RWPE2 (cell line): Measurements from ENCODE around the gene MTFP1.

Source experiments
- ATAC-seq: fragments of 200-7000 bp; cut with Tn5 transposase; 3 replicates; pipeline ENCODE4 v1.9.1; 2021; ENCODE audit warnings: low read depth
- DNase-seq: peaks from one replicate; pipeline ENCODE4 v3.0.0-alpha.2; 2020; ENCODE audit warnings: low spot score
- H3K27ac ChIP-seq: fragments of 450-650 bp; 2 replicates; pipeline ENCODE4 v1.5.1; 2017; ENCODE audit warnings: mild to moderate bottlenecking; ENCODE audit not compliant: poor library complexity, severe bottlenecking
- H3K27me3 ChIP-seq: fragments of 250-450 bp; sonication (Bioruptor Pico); 2 replicates; pipeline ENCODE4 v1.5.1; 2021; ENCODE audit warnings: mild to moderate bottlenecking, moderate library complexity; ENCODE audit not compliant: insufficient read depth, poor library complexity, severe bottlenecking
- H3K36me3 ChIP-seq: fragments of 250-450 bp; sonication (Bioruptor Pico); 2 replicates; pipeline ENCODE4 v1.5.1; 2020; ENCODE audit warnings: low read depth, mild to moderate bottlenecking, moderate library complexity
- H3K4me1 ChIP-seq: fragments of 250-450 bp; sonication (Bioruptor Pico); 2 replicates; pipeline ENCODE4 v1.5.1; 2021; ENCODE audit warnings: mild to moderate bottlenecking, moderate library complexity; ENCODE audit not compliant: insufficient read depth, poor library complexity, severe bottlenecking
- H3K4me3 ChIP-seq: fragments of 250-450 bp; sonication (Bioruptor Pico); 2 replicates; pipeline ENCODE4 v1.5.1; 2021; ENCODE audit warnings: mild to moderate bottlenecking, moderate library complexity; ENCODE audit not compliant: severe bottlenecking
- H3K9me3 ChIP-seq: fragments of 250-450 bp; sonication (Bioruptor Pico); 2 replicates; pipeline ENCODE4 v1.5.1; 2021; ENCODE audit warnings: mild to moderate bottlenecking, moderate library complexity; ENCODE audit not compliant: severe bottlenecking
- CTCF ChIP-seq: fragments of 450-650 bp; IDR thresholded peaks from one replicate; pipeline ENCODE4 v1.5.1; 2017; ENCODE audit warnings: mild to moderate bottlenecking, moderate library complexity; ENCODE audit not compliant: poor library complexity, severe bottlenecking

The MTFP1 gene

DNA sequence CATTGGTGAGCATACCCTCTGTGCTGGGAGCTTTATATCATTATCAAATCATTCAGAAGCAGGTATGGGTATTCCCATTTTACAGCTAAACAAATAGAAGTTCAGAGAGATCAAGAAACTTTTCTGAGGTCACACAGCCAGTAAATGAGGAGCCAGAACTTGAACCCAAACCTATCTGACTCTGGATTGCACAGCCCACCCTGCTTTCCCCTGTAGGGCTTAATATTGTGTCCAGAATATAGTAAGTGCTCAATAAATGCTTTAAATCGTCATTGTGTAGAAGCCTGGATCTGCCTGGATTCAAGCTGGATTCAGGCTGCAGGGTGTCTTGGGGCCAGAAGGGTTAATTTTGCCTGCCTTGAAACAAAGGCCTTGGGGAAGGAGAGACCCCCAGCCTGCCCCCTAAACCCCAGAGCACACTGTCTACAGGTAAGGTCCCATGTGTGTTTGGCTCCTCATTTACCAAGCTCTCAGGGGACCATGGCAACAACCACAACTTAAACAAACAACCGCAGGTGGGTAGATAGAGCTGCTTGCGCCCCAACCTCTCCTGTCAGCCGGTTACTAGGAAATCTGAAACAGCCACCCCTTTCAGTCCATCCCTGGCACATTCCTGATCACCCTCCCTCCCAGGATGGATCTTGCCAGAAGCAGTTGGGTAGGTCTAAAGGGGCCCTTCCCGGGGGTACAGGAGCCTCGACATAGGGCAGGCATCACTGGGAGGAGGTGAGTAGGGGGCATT, 49.3 kb downstream of the MTFP1 start:
- DNase-seq (no peak), ATAC-seq (no peak)
- Histone ChIP-seq H3K27me3 (no peaks in the 10 kb centered on the region), H3K36me3 (no peaks in the 10 kb centered on the region), H3K4me3 (no peak overlapping the region), H3K9me3 (no peaks in the 10 kb centered on the region), H3K4me1 (no peaks in the 10 kb centered on the region), H3K27ac (no peak overlapping the region)
- TF ChIP-seq CTCF, result no peak
